ENCODE data around the gene SLC2A10.
"Not testable (repeated sequence)": the region's sequence is repeated elsewhere in the genome, so short reads cannot be mapped to it uniquely, and the experiment has no call there.

The SLC2A10 gene

DNA sequence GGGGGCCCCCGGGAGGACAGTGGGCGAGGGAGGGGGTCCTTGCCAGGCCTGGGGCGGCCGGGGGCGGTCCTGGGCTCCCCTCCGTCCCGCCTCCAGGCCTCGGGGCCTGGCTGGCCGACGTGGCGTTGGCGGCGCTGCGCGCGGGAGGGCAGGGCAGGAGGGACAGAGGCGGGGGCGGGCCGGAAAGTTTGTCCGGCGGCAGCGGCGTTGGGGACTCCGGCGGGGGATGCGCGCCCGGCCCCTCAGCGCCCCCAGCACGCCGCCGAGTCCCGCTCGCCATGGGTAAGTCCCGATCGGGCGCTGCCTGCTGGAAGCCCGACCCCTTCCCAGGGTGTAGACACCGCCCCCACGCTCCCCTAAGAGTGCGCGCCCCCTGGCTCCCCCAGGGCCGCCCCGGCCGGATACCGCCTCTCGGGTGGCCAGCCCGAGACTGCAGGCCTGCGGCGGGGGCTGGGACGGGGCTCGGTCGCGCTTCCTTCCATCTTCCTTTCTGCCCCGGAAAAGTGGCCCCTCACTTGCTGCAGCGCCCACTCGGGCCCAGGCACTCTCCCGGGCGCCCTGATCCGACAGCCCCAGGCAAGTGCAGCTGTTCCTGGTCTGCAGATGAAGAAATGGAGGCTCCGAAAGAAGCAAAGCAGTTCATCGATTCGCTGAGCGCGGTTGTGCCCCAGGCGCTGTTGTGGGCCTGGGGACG, at the start of gene SLC2A10:
Gene SLC2A10, plus strand, starts transcription at position 191 of the 694 bp plus-strand sequence. Its CDS starts 88 bp downstream, at position 279.
- DNase-seq: no peak

DNA sequence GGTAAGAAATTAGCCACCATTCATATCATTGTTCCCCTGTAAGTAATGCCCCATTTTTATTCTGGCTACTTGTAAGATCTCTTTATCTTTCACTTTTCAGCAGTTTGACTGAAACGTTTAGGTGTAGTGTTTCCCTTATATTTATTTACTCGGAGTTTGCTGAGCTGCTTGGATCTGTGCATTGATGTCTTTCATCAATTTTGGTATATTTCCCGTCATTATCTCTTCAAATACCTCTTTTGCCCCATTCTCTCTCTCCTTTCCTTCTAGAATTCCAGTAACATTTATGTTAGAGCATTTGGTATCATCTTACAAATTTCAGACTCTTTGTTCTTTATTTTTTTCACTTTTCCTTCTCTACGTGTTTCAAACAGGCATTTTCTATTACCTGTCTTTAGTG, 49.0 kb upstream of the SLC2A10 start:
- DNase-seq: no peak

DNA sequence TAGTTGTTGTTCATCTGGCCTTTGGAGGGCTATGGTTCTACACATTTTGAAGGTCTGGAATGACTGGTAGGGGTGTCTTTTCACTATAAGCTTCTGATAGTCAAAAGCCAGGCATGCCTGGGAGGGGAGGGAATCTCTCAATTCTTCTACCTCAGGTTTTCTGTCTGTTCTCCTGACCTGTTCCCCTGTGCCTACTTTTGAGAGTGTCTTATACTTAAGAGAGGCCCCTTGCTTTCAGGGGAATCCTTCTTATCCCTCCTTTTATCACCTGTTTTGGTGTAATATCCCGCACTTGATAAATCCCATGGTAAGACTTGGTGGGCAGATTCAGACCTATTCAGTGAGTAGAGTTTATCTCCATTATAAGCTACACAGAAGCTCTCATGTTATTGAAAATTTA, 47.8 kb upstream of the SLC2A10 start:
- no peak for DNase-seq

DNA sequence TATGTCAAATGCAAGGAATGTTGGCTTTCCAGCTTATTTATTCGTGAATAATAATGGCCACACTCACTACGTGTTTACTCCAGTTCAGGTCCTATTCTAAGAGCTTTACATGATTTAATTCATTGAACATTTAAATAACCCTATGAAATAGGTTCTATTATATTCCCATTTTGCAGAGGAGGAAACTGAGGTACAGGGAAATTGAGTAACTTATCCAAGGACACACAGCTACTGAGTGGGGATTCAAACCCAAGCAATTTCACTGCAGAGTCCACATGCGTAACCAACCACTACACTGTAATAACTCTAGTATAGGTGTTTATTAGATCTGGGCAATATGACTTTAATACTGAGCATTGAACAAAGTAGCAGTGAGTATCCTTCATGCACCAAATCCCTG, 45.9 kb upstream of the SLC2A10 start:
- DNase-seq: no peak

DNA sequence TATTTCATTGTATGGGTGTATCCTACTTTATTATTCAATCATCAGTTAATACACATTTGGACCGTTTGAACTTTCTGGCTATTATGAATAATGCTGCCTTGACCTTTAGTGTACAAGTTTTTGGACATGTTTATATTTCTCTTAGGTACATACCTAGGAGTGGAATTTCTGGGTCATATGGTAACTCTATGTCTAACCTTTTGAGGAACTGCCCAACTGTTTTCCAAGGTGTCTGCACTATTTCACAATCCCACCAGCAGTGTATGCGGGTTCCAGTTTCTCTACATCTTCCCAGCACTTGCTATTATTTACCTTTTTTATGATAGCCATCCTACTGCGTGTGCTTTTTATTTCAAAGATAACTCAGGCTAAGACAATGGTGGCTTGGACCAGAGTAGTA, 43.8 kb upstream of the SLC2A10 start:
- no peak for DNase-seq

DNA sequence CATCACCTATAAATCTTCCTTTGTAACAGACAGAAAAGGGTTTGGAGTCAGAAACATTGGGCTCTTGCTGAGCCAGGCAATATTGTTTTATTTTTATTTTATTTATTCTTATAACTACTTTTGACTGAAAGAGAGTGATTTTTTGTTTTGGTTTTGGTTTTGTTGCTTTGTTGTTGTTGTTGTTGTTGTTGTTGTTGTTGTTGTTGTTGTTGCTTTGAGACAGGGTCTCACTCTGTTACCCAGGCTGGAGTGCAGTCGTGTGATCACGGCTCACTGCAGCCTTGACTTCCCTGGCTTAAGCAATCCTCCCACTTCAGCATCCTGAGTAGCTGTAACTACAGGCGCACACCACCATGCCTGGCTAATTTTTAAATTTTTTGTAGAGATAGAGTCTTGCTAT, 43.1 kb upstream of the SLC2A10 start:
- DNase-seq: no peak

DNA sequence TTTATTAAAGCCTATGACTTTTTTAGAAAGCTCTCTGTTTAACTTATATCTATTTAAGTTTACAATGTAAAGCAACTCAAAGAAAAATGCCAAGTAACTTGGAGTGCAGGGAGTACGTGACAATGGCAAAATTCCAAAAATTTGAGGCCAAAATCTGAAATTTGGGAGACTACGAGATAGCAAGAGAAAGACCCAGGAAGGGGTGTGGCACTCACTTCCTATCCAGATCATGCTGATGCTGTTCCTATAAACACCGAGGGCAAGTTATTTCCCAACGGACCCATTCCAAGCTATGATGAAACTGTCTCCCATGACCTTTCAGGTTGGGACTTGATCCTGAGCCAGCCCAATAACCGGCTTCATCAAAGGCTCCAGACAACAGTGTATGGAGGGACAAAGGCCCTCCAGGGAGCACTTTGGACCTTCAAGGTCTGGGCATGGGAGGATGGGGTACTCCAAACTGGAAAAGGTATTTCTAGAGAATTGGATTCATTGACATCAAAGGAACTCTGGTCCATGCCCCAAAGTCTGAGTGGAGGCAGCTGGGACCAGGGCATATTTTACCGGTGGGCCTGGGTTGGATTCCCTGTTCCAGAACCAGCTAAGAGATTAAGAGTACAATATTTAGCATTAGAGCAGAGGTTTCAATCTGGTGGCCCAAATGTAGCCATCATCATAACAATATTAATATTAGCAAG, 42.5 kb upstream of the SLC2A10 start:
- DNase-seq: no peak

DNA sequence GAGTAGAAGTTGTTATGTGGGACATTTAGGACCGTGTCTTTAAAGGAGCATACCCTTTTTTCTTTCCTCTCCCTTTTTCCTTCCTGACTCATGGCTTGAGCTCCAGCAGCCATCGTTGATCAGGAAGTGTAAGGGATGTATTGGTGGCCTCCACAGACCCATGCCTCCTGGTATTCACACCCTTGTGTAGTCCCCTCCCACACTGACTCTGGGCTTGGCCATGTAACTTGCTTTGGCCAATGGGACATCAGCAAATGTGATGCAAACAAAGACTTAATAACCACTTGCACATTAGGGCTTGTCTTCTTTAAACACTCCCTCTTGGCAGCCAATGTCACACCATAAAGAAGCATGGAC, 39.2 kb upstream of the SLC2A10 start:
- no peak for DNase-seq

DNA sequence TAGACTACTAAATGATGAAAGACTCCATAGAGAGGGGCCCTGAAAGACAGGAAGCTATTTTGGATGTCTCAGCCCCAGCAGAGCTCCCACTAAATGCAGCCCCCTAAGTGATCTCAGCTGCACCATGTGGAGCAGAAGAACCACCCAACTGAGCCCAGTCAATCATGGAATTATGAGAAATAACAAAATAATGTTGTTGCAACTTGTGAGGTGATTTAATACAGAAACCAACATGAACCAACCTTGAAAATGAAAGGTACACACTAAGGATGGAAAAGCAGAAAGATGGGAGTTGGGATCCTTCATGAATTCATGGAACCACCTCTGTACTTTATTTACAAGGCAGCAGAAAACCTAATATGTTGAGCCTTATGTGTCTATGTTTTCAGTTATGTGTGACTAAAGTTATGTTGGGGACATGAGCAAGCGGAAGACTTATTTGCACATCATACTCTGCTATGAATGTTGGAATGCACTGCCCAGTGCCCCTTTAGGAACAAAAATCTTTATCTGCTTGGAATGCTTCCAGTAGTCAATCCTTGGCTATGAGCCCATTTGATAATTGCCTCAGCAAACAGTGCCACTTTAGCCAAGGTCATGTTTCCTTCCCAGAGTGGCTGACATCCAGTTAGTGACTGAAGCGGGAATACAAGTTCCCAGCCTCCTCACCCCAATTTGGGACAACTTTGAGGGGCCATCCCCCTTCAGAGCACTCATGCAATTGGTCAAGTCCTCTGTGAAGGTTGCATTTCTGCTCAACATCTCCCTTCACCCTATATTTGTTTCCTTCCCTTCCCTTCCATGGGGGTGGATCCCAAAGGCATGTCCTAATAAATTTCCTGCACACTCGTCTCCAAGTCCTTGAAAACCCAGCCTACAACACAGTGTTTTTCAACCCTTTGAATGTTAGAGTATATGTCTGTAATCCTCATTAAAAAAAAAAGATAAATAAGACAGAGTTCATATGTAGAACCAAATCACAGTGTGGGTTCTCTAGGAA, 38.6 kb upstream of the SLC2A10 start:
- DNase-seq: peak in 1 of 2 experiments; percentile 11

DNA sequence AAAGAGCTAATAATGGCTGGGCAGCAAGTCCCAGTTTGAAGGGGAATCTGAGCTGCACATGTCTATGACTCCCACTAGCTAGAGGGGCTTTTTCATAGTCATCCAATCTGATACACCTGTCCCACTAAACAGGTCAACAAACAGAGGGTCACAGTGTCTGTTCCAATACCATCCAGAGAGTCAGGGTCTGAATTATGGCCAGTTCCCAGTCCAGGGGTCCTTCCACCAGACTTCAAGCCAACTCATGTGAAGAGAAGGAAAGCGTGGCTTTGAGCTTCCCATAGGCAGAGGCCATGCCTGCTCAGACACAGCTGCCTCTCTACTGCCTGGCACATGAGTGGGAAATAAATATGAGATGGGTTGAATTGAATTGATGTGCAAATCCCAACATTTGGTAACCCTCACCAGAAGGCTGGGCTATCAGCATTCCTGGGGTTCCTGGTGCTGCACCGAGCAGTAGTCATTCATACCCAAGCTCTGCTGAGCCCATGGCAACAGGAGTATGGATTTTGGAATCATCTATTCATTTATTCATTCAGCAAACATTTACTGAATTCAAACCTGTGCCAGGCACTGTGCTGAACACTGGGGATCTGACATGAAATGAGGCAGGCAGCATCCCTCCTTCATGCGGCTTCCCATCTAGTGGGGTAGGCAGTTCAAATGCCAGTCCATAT, 37.4 kb upstream of the SLC2A10 start:
- DNase-seq: no peak

DNA sequence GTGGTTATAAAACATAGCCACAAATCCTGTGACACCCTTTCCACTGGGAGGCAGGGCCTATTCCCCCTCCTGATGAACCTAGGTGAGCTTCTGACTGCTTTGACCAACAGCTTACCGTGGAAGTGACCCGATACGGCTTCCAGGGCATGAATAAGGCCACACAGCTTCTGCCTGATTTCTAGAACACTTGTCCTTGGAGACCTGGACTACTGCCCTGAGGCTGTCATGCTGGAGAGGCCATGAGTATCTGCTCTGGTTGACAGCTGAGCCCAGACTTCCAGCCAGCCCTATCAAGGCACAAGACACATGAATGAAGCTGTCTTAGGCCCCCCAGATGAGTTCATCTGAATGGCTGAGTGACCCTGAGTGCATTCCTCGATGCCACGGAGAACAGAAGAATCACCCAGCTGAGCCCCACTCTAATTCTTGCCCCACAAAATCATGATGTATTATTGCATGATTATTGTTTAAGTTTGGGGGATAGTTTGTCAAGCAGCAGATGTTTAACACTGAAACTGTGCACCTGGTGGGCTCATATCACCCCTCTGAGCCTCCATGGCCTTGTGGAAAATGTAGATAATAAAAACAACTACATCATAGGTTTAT, 36.8 kb upstream of the SLC2A10 start:
- no peak for DNase-seq

DNA sequence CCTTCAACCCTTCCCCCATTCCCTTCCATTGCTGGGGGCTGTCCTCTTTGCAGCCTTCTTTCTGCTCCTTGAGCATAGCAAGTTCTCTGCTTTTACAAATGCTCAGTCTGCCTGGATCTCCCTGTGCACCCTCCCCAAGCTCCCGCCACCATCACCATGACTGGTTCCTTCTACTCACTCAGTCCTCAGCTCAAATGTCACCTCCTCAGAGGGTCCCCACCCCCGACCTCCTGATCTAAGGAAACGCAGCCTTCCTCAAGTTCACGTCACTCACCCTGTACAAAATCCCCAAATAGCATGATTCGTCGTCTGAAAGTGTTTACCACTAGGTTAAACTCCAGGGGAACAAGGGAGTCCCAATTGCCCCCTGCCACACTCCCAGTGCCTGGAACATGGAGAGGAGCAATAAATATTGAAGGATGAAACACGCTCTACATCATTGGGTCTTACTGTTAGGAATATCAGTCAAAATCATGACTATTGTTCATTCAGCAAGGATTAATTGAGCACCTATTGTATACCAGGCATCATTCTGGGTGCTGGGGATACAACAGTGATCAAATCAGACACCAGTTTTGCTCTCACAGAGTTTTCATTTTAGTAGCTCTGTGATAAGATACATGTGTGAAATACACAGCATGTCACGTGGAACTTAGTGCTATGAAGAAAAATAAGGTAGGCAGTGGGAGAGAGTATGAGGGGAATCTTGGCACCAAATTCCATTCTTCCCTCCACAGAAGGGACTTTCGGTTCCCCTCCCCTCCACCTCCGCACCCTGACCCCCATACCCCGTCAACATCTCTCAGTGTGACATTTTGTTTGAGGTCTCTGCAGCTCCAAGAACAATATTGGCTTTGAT, 35.8 kb upstream of the SLC2A10 start:
- DNase-seq: no peak

DNA sequence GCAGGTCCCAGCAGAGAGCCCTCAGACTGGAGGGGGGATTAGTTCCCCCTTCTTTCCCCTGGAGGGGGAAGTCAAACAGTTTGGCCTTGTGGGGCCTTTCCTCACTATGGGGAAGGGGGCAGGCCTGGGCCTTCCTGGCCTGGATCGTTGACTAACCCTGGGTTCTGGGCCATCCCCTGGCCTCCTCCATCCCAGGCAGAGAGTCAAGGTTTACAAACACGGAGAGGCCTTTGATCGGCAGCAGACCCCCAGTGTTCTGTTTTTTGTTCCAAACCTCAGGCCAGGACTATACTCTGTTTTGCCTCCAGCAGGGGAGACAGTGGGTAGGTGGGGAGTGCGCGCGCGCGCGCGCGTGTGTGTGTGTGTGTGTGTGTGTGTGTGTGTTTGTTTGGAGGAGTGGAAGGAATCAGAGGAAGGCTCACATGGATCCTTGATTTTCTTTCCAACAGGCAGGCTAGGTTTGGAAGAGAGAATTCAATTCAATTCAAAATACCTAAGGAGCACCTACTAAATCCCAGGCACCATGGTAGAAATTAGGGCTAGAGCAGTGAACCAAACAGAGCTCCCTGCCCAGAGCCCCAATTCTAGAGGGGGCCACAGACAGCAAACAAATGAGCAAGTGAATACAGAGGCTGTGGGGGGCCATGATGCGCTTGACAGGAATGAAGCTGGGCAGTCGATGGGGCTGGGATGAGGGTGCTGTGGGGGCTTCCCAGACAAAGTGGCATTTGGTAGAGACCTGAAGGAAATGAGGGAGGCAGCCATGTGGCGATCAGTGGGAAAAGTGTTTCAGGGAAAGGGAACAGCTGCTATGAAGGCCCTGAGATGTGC, 35.0 kb upstream of the SLC2A10 start:
- DNase-seq: no peak

DNA sequence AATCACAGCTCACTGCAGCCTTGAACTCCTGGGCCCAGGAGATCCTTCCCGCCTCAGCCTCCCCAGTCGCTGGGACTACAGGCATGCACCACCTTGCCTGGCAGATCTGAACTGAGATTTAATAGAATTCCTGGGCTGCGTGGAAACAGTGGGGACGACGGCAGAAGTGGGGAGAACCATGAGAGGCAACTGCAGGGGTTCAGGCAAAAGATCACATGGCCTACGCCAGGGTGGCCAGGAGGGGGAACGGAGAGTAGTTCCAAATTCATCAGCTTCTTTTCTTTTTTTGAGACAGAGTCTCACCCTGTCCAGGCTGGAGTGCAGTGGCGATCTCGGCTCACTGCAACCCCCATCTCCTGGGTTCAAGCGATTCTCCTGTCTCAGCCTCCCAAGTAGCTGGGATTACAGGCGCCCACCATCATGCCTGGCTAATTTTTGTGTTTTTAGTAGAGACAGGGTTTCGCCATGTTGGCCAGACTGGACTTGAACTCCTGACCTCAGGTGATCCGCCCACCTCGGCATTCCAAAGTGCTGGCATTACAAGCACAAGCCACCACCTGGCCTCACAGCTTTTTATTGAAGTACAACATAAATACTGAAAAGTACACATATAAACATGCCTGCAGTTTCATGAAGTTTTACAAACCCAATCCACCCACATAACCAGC, 32.7 kb upstream of the SLC2A10 start:
- DNase-seq: not testable (repeated sequence)

DNA sequence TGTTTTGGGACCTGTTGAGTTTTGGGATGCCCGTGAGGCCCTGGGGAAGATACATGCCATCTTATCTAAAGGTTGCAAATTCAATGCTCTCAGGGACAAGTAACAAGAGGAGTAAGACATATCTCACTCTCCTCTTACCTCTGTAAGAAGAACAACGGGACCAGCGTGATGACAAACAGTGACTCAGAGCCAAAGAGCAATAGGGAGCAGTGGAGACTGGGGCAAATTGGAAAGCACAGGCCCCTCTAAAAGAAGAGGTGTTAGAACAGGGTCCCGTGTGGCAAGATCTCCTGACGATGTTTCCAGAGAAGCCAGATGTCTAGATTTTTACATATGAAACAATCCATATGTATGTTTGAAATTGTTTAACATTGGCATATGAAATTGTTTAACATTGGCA, 31.8 kb upstream of the SLC2A10 start:
- no peak for DNase-seq

DNA sequence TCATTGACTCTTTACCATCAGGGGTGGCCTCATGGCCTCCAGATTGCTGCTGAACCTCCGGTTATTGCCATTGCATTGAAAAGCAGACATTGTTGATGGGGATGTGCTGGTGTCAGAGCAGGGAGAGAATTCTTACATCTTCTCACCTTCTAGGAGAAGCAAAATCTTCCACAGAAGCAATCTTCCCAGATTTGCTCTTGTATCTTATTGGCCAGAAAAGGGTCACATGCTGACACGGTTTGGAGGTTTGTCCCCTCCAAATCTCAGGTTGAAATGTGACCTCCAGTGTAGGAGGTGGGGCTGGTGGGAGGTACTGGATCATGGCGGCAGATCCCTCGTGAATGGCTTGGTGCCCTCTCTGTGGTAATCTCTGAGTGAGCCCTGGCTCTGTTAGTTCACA, 30.9 kb upstream of the SLC2A10 start:
- DNase-seq: no peak

DNA sequence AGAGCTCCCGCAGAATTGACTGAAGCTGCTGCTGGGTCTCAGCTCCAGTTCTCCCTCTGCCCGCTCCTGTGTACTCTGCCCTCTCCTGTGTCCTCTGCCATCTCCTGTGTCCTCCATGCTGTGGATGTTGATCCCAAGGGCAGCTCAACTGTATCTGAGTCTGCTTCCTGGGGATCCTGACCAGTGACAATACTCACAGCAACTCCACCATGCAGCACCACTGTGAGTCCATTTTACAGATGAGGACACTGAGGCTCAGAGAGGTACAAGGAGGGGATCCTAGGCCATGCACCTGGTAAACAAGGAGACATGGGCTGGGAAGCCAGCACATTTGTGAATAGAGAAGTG, 28.8 kb upstream of the SLC2A10 start:
- DNase-seq: no peak

DNA sequence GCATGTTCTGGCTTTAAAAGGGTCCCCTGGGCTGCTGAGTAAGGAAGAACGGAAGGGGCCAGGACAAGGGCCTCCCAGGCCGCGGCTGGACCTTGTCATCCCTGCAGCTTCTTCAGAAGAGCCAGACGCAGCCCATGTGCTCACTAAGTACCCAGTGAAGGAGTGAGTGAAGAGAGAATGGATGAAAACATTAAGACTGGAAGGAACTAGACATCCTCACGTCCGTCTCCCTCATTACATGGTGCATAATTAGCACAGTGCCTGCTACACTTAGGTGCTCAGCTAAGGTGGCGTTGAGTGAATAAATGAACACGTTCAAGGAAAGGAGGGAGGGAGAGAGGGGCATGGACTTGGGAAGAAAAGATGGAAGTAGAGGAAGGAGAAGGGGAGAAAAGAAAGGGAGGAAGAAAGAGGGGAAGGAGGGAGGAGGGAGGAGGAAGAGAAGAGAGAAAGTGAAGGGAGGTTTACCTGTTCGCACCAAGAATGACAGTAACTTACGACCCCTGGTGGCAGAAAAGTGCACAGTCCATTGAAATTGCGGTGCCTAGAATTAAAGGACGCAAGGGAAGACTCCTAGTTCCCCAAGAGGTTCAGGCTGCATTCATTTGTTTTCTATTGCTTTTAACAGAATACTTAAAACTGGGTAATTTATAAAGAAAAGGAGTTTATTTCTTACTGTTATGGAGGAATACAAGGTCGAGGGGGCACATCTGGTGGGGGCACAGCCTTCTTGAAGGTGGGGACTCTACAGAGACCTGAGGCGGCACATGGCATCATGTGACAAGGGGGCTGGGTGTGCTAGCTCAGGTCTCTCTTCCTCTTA, 28.2 kb upstream of the SLC2A10 start:
- peak; percentile 21 to 54 for DNase-seq

All from NCI-H2081 (cell line).